GM12878 (cell line): Measurements from ENCODE around the gene EIF5A. TPM values are rescaled to one million over a fixed set of nuclear protein-coding genes. Genes with fewer than 3 reads are reported as not detected.
A peak's percentile ranks its signal among the peaks of the same experiment; 100 is the strongest.

Experiments
- BACH1 ChIP-seq: fragments of 450-650 bp; IDR thresholded peaks from 2 replicates; pipeline ENCODE4 v1.6.1; 2017; ENCODE audit warnings: mild to moderate bottlenecking, borderline replicate concordance
- BHLHE40 ChIP-seq, 2 experiments: fragments of 450-650 bp in 1 of 2; IDR thresholded peaks; 2 replicates each; pipeline ENCODE4 v1.6.1; 2011 to 2017; ENCODE audit warnings: low read depth in 2 of 2, borderline replicate concordance in 1 of 2, improper control_type of control experiment in 1 of 2, low read length in 1 of 2, mild to moderate bottlenecking in 1 of 2
- CBFB ChIP-seq: IDR thresholded peaks from 2 replicates; pipeline ENCODE4 v1.6.1; 2016; ENCODE audit warnings: antibody characterized with exemption, low read depth
- CEBPB ChIP-seq, 2 experiments: fragments of 150-350 bp in 1 of 2; IDR thresholded peaks; 2 replicates each; pipeline ENCODE4 v1.6.1; 2012 to 2014; ENCODE audit warnings: low read depth in 2 of 2, low read length in 2 of 2, borderline replicate concordance in 1 of 2, inconsistent platforms in 1 of 2
- CEBPZ ChIP-seq: fragments of 150-350 bp; IDR thresholded peaks from 2 replicates; pipeline ENCODE4 v1.6.1; 2016; ENCODE audit warnings: low read depth, low read length
- CUX1 ChIP-seq: IDR thresholded peaks from 2 replicates; pipeline ENCODE4 v1.6.1; 2012; ENCODE audit warnings: improper control_type of control experiment, low read depth, low read length; ENCODE audit not compliant: insufficient replicate concordance
- EGR1 ChIP-seq, 2 experiments: IDR thresholded peaks; 1 replicate in 1 of 2; 2 replicates in 1 of 2; pipeline ENCODE4 v1.6.1; 2011 to 2012; ENCODE audit warnings: low read depth in 2 of 2, low read length in 2 of 2, borderline replicate concordance in 1 of 2, mild to moderate bottlenecking in 1 of 2, moderate library complexity in 1 of 2
- ESRRA ChIP-seq: IDR thresholded peaks from 2 replicates; pipeline ENCODE4 v1.6.1; 2012; ENCODE audit warnings: mild to moderate bottlenecking, low read length, improper control_type of control experiment
- GABPA ChIP-seq: IDR thresholded peaks from 2 replicates; pipeline ENCODE4 v1.6.1; 2014; ENCODE audit warnings: antibody characterized with exemption, low read depth, mild to moderate bottlenecking, inconsistent platforms
- HDAC6 ChIP-seq: fragments of 200-600 bp; sonication (generic); IDR thresholded peaks from one replicate; pipeline ENCODE4 v1.8.0; 2017; ENCODE audit warnings: antibody characterized with exemption; ENCODE audit not compliant: unreplicated experiment
- IKZF1 ChIP-seq: fragments of 450-650 bp; conservative IDR thresholded peaks from 2 replicates; pipeline ENCODE4 v1.6.1; 2017; ENCODE audit warnings: antibody characterized with exemption, mild to moderate bottlenecking
- MTA2 ChIP-seq: fragments of 450-650 bp; IDR thresholded peaks from 2 replicates; pipeline ENCODE4 v1.6.1; 2016; ENCODE audit warnings: low read depth, mild to moderate bottlenecking, moderate library complexity
- MTA3 ChIP-seq: IDR thresholded peaks from 2 replicates; pipeline ENCODE4 v1.6.1; 2012; ENCODE audit warnings: low read length, inconsistent platforms, borderline replicate concordance
- NFIC ChIP-seq: IDR thresholded peaks from 2 replicates; pipeline ENCODE4 v1.6.1; 2012; ENCODE audit warnings: low read depth, mild to moderate bottlenecking, inconsistent platforms, low read length, moderate library complexity
- RAD21 ChIP-seq: IDR thresholded peaks from 2 replicates; pipeline ENCODE4 v1.6.1; 2011; ENCODE audit warnings: mild to moderate bottlenecking, low read depth, low read length, moderate library complexity; ENCODE audit not compliant: insufficient read depth
- RB1 ChIP-seq: fragments of 450-650 bp; formaldehyde crosslinking; IDR thresholded peaks from 2 replicates; pipeline ENCODE4 v1.6.1; 2017; ENCODE audit warnings: mild to moderate bottlenecking, borderline replicate concordance
- RBBP5 ChIP-seq: fragments of 200-600 bp; sonication (generic); conservative IDR thresholded peaks from 2 replicates; pipeline ENCODE4 v1.6.1; 2016
- RUNX3 ChIP-seq: IDR thresholded peaks from 2 replicates; pipeline ENCODE4 v1.6.1; 2012; ENCODE audit warnings: low read length, inconsistent platforms
- SUPT20H ChIP-seq: IDR thresholded peaks from 2 replicates; pipeline ENCODE4 v1.6.1; 2011; ENCODE audit warnings: low read depth, mild to moderate bottlenecking, low read length, moderate library complexity, borderline replicate concordance; ENCODE audit not compliant: control insufficient read depth
- TCF3 ChIP-seq: IDR thresholded peaks from 2 replicates; pipeline ENCODE4 v1.6.1; 2012; ENCODE audit warnings: low read depth, mild to moderate bottlenecking, low read length, borderline replicate concordance; ENCODE audit not compliant: insufficient read depth
- USF1 ChIP-seq: IDR thresholded peaks from 2 replicates; pipeline ENCODE4 v1.6.1; 2011; ENCODE audit warnings: borderline replicate concordance, low read depth, mild to moderate bottlenecking, moderate library complexity, mixed read lengths, low read length; ENCODE audit not compliant: insufficient read depth; ENCODE audit errors: extremely low read length
- polyA plus RNA-seq, 11 experiments: library from polyadenylated mRNA; depleted of rRNA in 4 of 11; unstranded in 6 of 11; stranded (reverse) in 5 of 11; fragments of >200 nt; fragmentation: Nextera tagmentation in 4 of 11; fragmentation: Illumina TruSeq in 1 of 11; extraction: Ambion mirVana in 4 of 11; extraction: Trizol in 1 of 11; gene quantifications; 1 replicate in 1 of 11; 2 replicates in 10 of 11; pipeline versions ENCODE4 v1.2.1 to v1.2.3, GENCODE V29; 2011 to 2016; ENCODE audit warnings: inconsistent platforms in 2 of 11, missing spikeins in 2 of 11, low read depth in 1 of 11
- total RNA-seq, 4 experiments: library from RNA; depleted of rRNA in 3 of 4; stranded (reverse); fragments of >200 nt in 3 of 4; fragmentation: Illumina TruSeq in 1 of 4; extraction: Trizol in 1 of 4; gene quantifications; 2 replicates each; pipeline versions ENCODE4 v1.2.1 to v1.2.3, GENCODE V29; 2013 to 2021

EIF5A gene
- total and polyA plus RNA-seq, 10 of the 15 experiments (the other 5 are each of a cell fraction or from before 2014, with no cell fraction given), result 26.5 to 1,792 (median 944) TPM

GRCh38 chr17:7296189-7296861, 11.1 kb upstream of the EIF5A start (continued):
- TF ChIP-seq SUPT20H, result no peak
- TF ChIP-seq CEBPZ, result no peak
- TF ChIP-seq RBBP5, result no peak
- no peak for TF ChIP-seq ESRRA
- peak; percentile 68 for TF ChIP-seq RUNX3
- TF ChIP-seq MTA2, result no peak
- no peak for TF ChIP-seq NFIC
- TF ChIP-seq CUX1, result no peak
- TF ChIP-seq CBFB, result peak; percentile 39; the same call in 1 of the 2 replicates
- TF ChIP-seq IKZF1, result peak; percentile 83
- TF ChIP-seq BHLHE40 (IDR thresholded peaks at IDR 0.05; ENCODE audit: borderline replicate concordance in 1 of 2, low read depth in 2 of 2, low read length in 1 of 2), result peak; percentile 75 to 93
- 0 out of 2 replicates have a peak, but pooled peaks have one; percentile 56 for TF ChIP-seq TCF3
- peak; percentile 34 for TF ChIP-seq USF1
- TF ChIP-seq GABPA, result no peak
- no peak; the same call in 1 of the 2 replicates for TF ChIP-seq RB1
- peak; percentile 35; the same call in 1 of the 2 replicates for TF ChIP-seq BACH1
- TF ChIP-seq HDAC6, result no peak
- TF ChIP-seq MTA3, result no peak
- TF ChIP-seq CEBPB (IDR thresholded peaks at IDR 0.05; ENCODE audit: borderline replicate concordance in 1 of 2, low read depth in 2 of 2, low read length in 2 of 2), result no peak
- no peak for TF ChIP-seq EGR1 (IDR thresholded peaks at IDR 0.05; ENCODE audit: borderline replicate concordance in 1 of 2, low read depth in 2 of 2, low read length in 2 of 2)
- peak; percentile 74 for TF ChIP-seq RAD21
